Epithelial cell of proximal tubule (primary cell): Measurements from ENCODE around the gene ANKRD26. TPM values are rescaled to one million over a fixed set of nuclear protein-coding genes. Genes with fewer than 3 reads are reported as not detected.
"Not testable (repeated sequence)": the region's sequence is repeated elsewhere in the genome, so short reads cannot be mapped to it uniquely, and the experiment has no call there.

ENCODE experiments used
- DNase-seq: peaks from one replicate; pipeline ENCODE4 v3.0.0-alpha.2; 2011; ENCODE audit warnings: low read depth
- H3K4me3 ChIP-seq: 2 replicates; pipeline ENCODE4 v1.5.1; 2011; ENCODE audit warnings: low read depth, mild to moderate bottlenecking, low read length
- CTCF ChIP-seq: conservative IDR thresholded peaks from 2 replicates; pipeline ENCODE4 v1.5.1; 2012; ENCODE audit warnings: low read depth, mild to moderate bottlenecking, low read length
- total RNA-seq: library from RNA; depleted of rRNA; stranded (reverse); fragments of >200 nt; gene quantifications from 2 replicates; pipeline ENCODE4 v1.2.3, GENCODE V29; 2015

ANKRD26 gene
- total RNA-seq, 1 donor from 2014 or later = 4.7 TPM

- TF ChIP-seq CTCF = no peak
These were observed 31.9 kb downstream of the ANKRD26 start for GRCh38 chr10:27068217-27068891.

GRCh38 chr10:27065084-27065483, 35.2 kb downstream of the ANKRD26 start:
- TF ChIP-seq CTCF = no peak
- DNase-seq = no peak
- no peak overlapping the region for H3K4me3 ChIP-seq

More at GRCh38 chr10:27068217-27068891, 31.9 kb downstream of the ANKRD26 start:
- no peak for DNase-seq
- H3K4me3 ChIP-seq = no peak overlapping the region

- DNase-seq = peak; percentile 51
- no peak for TF ChIP-seq CTCF
- no peak overlapping the region for H3K4me3 ChIP-seq
These were observed 47.6 kb downstream of the ANKRD26 start for GRCh38 chr10:27052656-27053055.

- H3K4me3 ChIP-seq, DNase-seq: not testable (repeated sequence)
These were observed 55.0 kb downstream of the ANKRD26 start for GRCh38 chr10:27045247-27045646.

GRCh38 chr10:27041196-27041595, 59.1 kb downstream of the ANKRD26 start:
- H3K4me3 ChIP-seq = no peak overlapping the region
- TF ChIP-seq CTCF = no peak
- DNase-seq = no peak

- no peak for TF ChIP-seq CTCF
- DNase-seq = no peak
- H3K4me3 ChIP-seq = no peak overlapping the region
These were observed 62.1 kb downstream of the ANKRD26 start for GRCh38 chr10:27038168-27038567.

- no peak for TF ChIP-seq CTCF
- H3K4me3 ChIP-seq = no peak overlapping the region
- no peak for DNase-seq
These were observed 65.1 kb downstream of the ANKRD26 start for GRCh38 chr10:27035163-27035562.

GRCh38 chr10:27030060-27030459, 70.2 kb downstream of the ANKRD26 start:
- no peak for DNase-seq
- H3K4me3 ChIP-seq = no peak overlapping the region
- TF ChIP-seq CTCF = no peak
